IPS-11a (cell line): ENCODE measurements around the gene CDH8.

Experiments
- H3K4me3 ChIP-seq: one replicate; pipeline ENCODE4 v1.5.1; 2013; ENCODE audit warnings: low read depth, low read length, control low read depth

The CDH8 gene

DNA sequence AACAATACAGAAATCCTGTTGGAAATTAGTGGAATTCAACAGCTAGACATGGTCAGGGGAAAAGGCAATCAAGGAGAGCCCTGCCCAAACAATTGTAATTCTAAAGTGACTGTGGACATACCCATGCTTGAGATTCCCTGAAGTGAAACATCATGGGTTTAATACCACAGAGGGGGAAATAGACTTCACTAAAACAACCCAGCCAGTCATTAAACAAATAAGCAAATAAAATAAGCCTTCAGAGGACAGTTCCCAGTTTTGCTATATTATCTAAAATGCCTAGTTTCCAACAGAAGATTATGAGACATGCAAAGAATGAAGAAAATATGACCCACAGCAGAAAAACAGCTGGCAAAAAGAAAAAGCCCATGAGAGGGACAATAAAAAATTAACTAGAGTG is 376.3 kb downstream of the CDH8 start:
- H3K4me3 ChIP-seq: no peak overlapping the region

DNA sequence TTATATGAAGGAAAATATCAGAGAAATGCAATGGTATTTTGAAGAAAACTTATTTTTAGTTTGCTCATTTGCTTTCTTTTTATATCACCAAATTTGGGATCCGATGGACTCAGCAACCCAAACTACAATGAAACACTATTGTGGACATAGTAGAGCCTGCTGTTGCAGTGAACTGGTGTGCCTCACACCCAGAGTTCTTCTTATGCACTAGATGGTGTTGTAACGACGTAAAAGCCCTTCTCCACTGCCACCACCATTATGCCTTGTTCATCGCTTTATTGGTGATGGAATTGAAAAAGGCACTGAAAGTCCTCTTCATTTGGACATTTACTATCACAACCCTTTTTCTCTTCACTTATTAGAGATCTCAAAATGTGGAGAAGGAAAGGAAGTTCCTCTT is 381.3 kb downstream of the CDH8 start:
- H3K4me3 ChIP-seq: no peak overlapping the region

DNA sequence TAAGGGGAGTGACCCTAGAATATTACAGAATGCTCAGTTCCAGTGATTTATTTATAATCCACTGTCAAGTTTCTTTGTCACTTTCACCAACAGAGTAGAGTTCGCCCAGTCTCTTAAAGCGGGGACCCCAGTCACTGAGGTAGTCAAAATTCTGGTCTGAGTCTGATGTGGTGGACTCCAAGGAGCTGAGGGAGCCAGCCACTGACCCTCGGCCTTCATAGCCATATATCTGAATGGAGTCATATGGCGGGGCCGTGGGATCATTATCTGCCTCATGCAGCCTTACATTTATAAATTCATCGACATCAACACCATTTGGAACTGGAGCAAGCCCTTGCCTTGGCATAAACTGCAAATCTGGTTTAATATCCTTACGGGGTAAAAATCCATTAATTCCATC is 382.7 kb downstream of the CDH8 start:
- H3K4me3 ChIP-seq: no peak overlapping the region

DNA sequence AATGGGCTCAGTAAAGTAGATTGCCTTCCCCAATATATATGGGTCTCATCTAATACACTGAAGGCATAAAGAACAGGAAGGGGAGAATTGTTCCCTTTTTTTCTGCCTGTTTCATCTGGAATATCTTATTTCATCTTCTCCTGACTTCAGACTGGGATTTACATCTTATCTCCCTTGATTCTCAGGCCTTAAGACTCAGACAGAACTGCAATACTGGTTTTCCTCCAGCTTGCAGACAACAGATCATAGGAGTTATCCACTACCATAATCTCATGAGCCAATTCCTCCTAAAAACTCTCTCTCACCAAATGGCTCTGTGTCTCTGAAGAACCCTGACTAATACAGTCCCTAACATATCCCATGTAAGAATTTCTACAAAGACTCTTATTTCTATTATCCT is 390.7 kb downstream of the CDH8 start:
- no peak overlapping the region for H3K4me3 ChIP-seq

DNA sequence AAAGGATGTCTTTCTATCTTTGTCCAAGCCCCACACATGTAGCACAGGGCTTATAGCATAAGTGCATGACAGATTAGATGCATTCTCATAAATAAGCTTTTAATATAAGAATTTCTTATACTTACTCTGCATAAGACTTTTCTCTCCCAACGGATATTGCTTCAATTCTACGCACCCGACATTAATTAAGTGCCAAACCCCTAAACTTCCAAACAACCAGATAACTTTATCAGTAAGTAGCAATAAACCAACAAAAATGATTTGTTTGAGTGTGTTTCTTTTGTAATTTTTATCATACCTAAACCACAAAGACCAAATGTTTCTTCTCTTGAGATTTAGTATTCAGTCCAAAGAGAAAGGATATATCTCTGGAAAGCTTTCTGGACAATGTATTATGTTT is 391.5 kb downstream of the CDH8 start:
- H3K4me3 ChIP-seq: no peak overlapping the region

DNA sequence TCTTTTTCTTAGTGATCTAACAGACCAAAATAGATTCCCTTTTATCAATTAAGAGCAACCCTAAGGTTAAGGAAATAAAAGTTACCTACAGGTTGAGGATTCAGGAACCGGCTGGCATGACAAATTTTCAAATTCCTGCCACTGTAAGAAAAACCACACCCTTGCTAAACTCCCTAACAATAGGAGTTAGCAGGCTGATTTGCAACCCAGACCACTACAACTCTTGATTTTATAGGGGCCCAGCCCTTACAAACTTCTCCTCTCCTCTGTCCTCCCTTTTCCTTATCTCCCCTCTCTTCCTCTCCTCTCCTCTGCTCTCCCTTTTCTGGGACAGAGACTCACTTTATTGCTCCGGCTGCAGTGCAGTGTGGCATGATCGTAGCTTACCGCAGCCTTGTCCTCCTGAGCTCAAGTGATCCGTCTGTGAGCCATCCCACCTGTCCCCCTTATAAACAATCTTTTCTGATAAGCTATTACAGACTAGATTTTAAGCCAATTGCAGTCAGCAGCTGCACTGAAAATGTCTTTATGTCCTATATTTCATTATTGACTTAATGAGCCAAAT is 418.9 kb downstream of the CDH8 start:
- H3K4me3 ChIP-seq: no peak overlapping the region

DNA sequence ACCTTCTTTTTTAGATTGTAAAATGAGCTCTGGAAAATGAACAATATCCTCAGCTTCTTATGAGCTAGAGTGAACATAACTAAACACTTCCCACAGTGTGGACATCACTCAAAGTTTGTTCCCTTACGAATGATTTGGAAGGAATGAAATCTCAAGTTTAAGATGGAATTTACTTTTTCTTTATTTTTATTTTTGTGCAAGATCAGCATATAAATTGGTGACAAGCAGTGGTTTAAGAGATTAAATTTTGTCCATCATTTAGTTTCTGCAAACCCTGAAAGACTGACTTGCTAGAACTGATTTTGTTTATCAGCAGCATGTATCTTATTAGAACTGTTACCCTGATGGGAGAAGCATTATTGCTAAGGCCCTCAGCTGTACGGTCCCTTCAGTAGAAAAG is 420.1 kb downstream of the CDH8 start:
- no peak overlapping the region for H3K4me3 ChIP-seq

DNA sequence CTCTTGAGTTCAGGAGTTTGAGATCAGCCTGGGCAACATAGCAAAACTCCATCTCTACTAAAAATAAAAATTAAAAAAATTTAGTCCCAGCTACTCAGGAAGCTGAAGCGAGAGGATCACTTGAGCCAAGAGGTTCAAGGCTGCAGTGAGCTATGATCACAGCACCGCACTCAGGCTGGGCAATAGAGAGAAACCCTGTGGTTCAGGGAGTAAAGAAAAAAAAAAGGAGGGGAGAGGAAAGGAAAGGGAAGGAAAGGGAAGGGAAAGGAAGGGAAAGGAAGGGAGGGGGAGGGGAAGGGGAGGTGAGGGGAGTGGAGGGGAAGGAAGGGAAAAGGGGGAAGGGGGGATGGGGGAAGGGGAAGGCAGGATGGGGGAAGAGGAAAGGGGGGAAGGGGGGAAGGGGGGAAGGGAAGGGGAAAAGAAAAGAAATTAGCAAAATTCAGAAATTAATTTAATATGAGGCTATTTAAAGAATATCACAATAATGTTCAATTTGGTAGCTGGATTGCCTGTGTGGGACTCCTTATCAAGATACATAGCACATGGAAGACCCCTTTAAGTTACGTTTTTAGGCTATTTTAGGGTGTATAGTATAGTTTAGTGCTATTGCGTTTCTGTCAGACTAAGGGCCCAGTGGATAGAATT is 424.3 kb downstream of the CDH8 start:
- H3K4me3 ChIP-seq: no peak overlapping the region

DNA sequence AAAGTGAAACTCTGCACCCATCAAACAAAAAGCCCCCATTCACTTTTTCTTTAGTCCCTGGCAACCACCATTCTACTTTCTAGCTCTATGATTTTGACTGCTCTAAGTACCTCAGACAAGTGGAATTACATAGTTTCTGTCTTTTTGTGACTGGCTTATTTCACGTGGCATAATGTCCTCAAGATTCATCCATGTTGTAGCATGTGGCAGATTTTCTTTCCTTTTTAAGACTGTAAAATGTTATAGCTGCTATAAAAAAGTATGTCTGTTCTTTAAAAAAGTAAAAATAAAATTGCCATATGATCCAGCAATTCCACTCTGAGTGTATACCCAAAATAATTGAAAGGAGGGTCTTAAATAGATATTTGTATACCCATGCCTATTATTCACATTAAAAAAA is 429.7 kb downstream of the CDH8 start:
- H3K4me3 ChIP-seq: no peak overlapping the region
